Measurements from ENCODE around the gene CDKL2.

CDKL2 gene

DNA sequence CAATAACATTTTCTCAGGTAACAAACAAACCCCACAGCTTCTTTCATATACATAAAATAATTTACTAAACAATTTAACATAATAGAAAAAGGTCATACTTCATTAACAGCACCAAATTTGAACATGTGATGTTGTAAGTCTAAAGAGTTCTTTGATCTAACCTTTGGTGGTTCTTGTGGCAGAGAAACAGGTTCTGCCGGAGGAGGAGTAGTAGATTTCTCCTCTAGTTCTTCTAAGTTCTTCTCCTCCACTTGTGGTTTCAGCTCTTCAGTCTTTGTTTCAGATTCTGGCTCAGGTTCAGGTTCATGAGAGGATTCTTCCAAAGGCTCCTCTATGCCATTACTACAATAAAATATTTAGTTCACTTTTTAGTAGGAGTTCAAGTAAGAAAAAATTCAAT is 24.6 kb upstream of the CDKL2 start:
- Histone ChIP-seq H3K4me2 (ENCODE audit: low read depth, low read length, poor library complexity, severe bottlenecking) (no peak overlapping the region), H3F3A (ENCODE audit: insufficient read depth) (no peaks in the 10 kb centered on the region), H3K27me3 (ENCODE audit: low read length) (no peaks in the 10 kb centered on the region), H3K79me2 (ENCODE audit: insufficient read depth, low read length) (peaks cover 11% of the 10 kb centered on the region), H3K9me2 (replicated peaks; ENCODE audit: insufficient read depth, low read length) (no peaks in the 10 kb centered on the region), H3K9ac (ENCODE audit: low read length) (no peak overlapping the region), H4K20me1 (ENCODE audit: low read depth, low read length) (0 out of 2 replicates have a peak, but pooled peaks cover 4% of the 10 kb centered on the region), H2AFZ (ENCODE audit: low read depth, low read length, severe bottlenecking) (no peak overlapping the region), H3K36me3 (ENCODE audit: low read length) (peaks cover 16% of the 10 kb centered on the region; the same call in 1 of the 2 replicates), H3K27ac (ENCODE audit: low read depth, low read length) (no peak overlapping the region), H3K9me3 (ENCODE audit: insufficient read depth, low read length) (no peaks in the 10 kb centered on the region), H3K4me3 (ENCODE audit: insufficient read depth, low read length, poor library complexity, severe bottlenecking) (no peak overlapping the region)
- TF ChIP-seq EZH2phosphoT487 (conservative IDR thresholded peaks at IDR 0.05; ENCODE audit: low read length) = no peak
- no peak for TF ChIP-seq CTCF (IDR thresholded peaks at IDR 0.05; ENCODE audit: insufficient read depth, low read length, poor library complexity, severe bottlenecking)

DNA sequence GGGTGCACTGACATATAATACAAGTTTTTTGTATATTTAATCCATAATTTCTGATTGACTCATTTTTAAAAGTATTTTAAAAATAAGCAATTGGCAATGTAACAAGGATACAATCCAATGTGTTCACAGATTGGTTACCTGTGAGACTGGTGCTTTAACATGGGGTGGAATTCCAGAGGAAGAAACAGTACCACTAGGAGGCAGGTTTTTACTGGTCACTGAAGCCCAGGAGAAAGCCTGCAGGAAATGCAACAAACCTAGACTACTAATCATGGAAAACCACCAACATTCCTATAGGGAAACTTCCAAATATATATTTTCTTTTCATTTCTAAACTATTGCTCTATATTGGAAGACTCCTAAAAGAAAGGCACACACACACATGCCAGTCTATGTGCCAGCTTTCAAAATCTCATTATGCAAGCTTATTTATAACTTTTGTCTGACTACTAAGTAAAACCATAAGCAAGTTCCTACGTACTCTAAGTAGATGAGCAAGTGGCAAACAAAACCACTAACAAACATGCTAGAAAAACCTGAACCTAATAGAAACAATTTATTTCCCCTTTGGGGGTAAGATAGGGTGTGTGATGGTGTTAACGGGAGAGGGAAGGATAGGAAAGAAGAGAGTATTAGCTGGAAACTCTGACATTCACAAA is 23.6 kb upstream of the CDKL2 start:
- H3K4me2 ChIP-seq (ENCODE audit: low read depth, low read length, poor library complexity, severe bottlenecking) = no peak overlapping the region
- TF ChIP-seq EZH2phosphoT487 (conservative IDR thresholded peaks at IDR 0.05; ENCODE audit: low read length) (no peak), CTCF (IDR thresholded peaks at IDR 0.05; ENCODE audit: insufficient read depth, low read length, poor library complexity, severe bottlenecking) (no peak)
- H3K36me3 ChIP-seq (ENCODE audit: low read length) = peaks cover 13% of the 10 kb centered on the region; the same call in 1 of the 2 replicates
- H4K20me1 ChIP-seq (ENCODE audit: low read depth, low read length) = no peaks in the 10 kb centered on the region
- no peaks in the 10 kb centered on the region for H3K27me3 ChIP-seq (ENCODE audit: low read length)
- no peak overlapping the region for H2AFZ ChIP-seq (ENCODE audit: low read depth, low read length, severe bottlenecking)
- no peak overlapping the region for H3K9ac ChIP-seq (ENCODE audit: low read length)
- 0 out of 2 replicates have a peak, but pooled peaks cover 6% of the 10 kb centered on the region for H3K79me2 ChIP-seq (ENCODE audit: insufficient read depth, low read length)
- H3F3A ChIP-seq (ENCODE audit: insufficient read depth) = no peaks in the 10 kb centered on the region
- H3K9me2 ChIP-seq (replicated peaks; ENCODE audit: insufficient read depth, low read length) = no peaks in the 10 kb centered on the region
- no peak overlapping the region for H3K4me3 ChIP-seq (ENCODE audit: insufficient read depth, low read length, poor library complexity, severe bottlenecking)
- no peaks in the 10 kb centered on the region for H3K9me3 ChIP-seq (ENCODE audit: insufficient read depth, low read length)
- no peak overlapping the region for H3K27ac ChIP-seq (ENCODE audit: low read depth, low read length)

DNA sequence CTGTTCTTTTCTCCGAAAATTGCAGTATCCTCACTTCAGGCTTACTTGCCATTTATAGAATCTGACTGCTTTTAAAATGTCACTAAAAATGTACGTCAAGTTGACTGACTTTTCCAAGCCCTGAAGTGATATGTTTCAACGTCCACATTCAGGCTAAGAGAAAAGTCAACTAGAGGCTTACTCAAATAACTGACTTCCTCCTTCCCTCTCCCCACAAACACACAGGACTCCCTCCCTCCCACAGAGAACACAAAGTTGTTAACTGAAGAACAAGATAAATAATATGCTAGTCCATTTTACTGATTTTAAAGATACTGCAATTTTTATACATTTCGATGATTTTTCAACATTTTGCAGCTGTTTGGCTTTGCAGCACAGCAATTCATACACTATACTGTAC is 13.8 kb upstream of the CDKL2 start:
- H3K79me2 ChIP-seq (ENCODE audit: insufficient read depth, low read length) = no peaks in the 10 kb centered on the region
- H3K27ac ChIP-seq (ENCODE audit: low read depth, low read length) = no peak overlapping the region
- H3F3A ChIP-seq (ENCODE audit: insufficient read depth) = no peaks in the 10 kb centered on the region
- no peaks in the 10 kb centered on the region for H3K27me3 ChIP-seq (ENCODE audit: low read length)
- H3K4me2 ChIP-seq (ENCODE audit: low read depth, low read length, poor library complexity, severe bottlenecking) = no peak overlapping the region
- no peaks in the 10 kb centered on the region for H4K20me1 ChIP-seq (ENCODE audit: low read depth, low read length)
- no peaks in the 10 kb centered on the region for H3K9me3 ChIP-seq (ENCODE audit: insufficient read depth, low read length)
- H2AFZ ChIP-seq (ENCODE audit: low read depth, low read length, severe bottlenecking) = no peak overlapping the region
- H3K9ac ChIP-seq (ENCODE audit: low read length) = no peak overlapping the region
- H3K36me3 ChIP-seq (ENCODE audit: low read length) = peaks cover 22% of the 10 kb centered on the region; the same call in 1 of the 2 replicates
- no peaks in the 10 kb centered on the region for H3K9me2 ChIP-seq (replicated peaks; ENCODE audit: insufficient read depth, low read length)
- no peak for TF ChIP-seq CTCF (IDR thresholded peaks at IDR 0.05; ENCODE audit: insufficient read depth, low read length, poor library complexity, severe bottlenecking)
- TF ChIP-seq EZH2phosphoT487 (conservative IDR thresholded peaks at IDR 0.05; ENCODE audit: low read length) = no peak
- no peak overlapping the region for H3K4me3 ChIP-seq (ENCODE audit: insufficient read depth, low read length, poor library complexity, severe bottlenecking)
